Activated CD4-positive, alpha-beta memory T cell treated with anti-CD3 and anti-CD28 coated beads, Interleukin-2, amount 10 ng/mL, durations not matched to agents 7 days and 5 days (primary cell): ENCODE measurements around the gene EGLN1. TPM values are rescaled to one million over a fixed set of nuclear protein-coding genes. Genes with fewer than 3 reads are reported as not detected.

Experiments
- CTCF ChIA-PET: fragments of 350-600 bp; sonication (Branson Sonifier 250); formaldehyde crosslinking; loops from one replicate; lab custom pipeline; 2021; ENCODE audit warnings: antibody characterized with exemption, inconsistent platforms; lab: Charles Lee
- POLR2A ChIA-PET: fragments of 350-600 bp; sonication (Branson Sonifier 250); formaldehyde crosslinking; loops from one replicate; lab custom pipeline; 2021; ENCODE audit warnings: antibody characterized with exemption; lab: Charles Lee
- DNase-seq: peaks from one replicate; pipeline ENCODE4 v3.0.0-alpha.2; 2020
- H3K27ac Mint-ChIP-seq: one replicate; pipeline ENCODE4 v1.8.0; 2021; ENCODE audit warnings: mild to moderate bottlenecking, mixed read lengths
- H3K27me3 Mint-ChIP-seq: one replicate; pipeline ENCODE4 v1.8.0; 2021; ENCODE audit warnings: mixed read lengths
- H3K36me3 Mint-ChIP-seq: one replicate; pipeline ENCODE4 v1.8.0; 2021; ENCODE audit warnings: low read depth, mixed read lengths
- H3K4me1 Mint-ChIP-seq: one replicate; pipeline ENCODE4 v1.8.0; 2021; ENCODE audit warnings: mixed read lengths
- H3K4me3 Mint-ChIP-seq: one replicate; pipeline ENCODE4 v1.8.0; 2021; ENCODE audit warnings: mild to moderate bottlenecking, mixed read lengths
- H3K9me3 Mint-ChIP-seq: one replicate; pipeline ENCODE4 v1.8.0; 2021; ENCODE audit warnings: mixed read lengths
- total RNA-seq, 2 experiments: library from RNA; stranded (reverse); gene quantifications; one replicate each; pipeline ENCODE4 v1.2.3, GENCODE V29; 2021

Gene EGLN1
- total RNA-seq, 2 experiments from 2014 or later: 38.8 to 38.9 TPM

- no peak for DNase-seq
- no peak overlapping the region for H3K27ac Mint-ChIP-seq
- no peaks in the 10 kb centered on the region for H3K27me3 Mint-ChIP-seq
- peaks cover 2% of the 10 kb centered on the region for H3K4me1 Mint-ChIP-seq
- H3K4me3 Mint-ChIP-seq: no peak overlapping the region
- H3K36me3 Mint-ChIP-seq: peaks cover 29% of the 10 kb centered on the region
- POLR2A ChIA-PET: interaction anchor here (2.5 kb wide), 1 partner anchor 10 kb away, joined by 12 read pairs; the partner anchor contains the start of genes EXOC8 and SPRTN
- H3K9me3 Mint-ChIP-seq: no peaks in the 10 kb centered on the region
- CTCF ChIA-PET: interaction anchor here (1.0 kb wide), 1 partner anchor 11 kb away, joined by 4 read pairs; the partner anchor contains the start of genes EXOC8 and SPRTN
These were observed 73.6 kb downstream of the EGLN1 start for GRCh38 chr1:231348442-231348841.

- Mint-ChIP-seq H3K4me3 (no peak overlapping the region), H3K36me3 (peaks cover 29% of the 10 kb centered on the region), H3K27ac (no peak overlapping the region), H3K9me3 (no peaks in the 10 kb centered on the region), H3K4me1 (peaks cover 3% of the 10 kb centered on the region), H3K27me3 (no peaks in the 10 kb centered on the region)
- CTCF ChIA-PET: interaction anchor here (1.0 kb wide), 1 partner anchor 10 kb away, joined by 4 read pairs; the partner anchor contains the start of genes EXOC8 and SPRTN
- POLR2A ChIA-PET: interaction anchor here (2.5 kb wide), 1 partner anchor 9 kb away, joined by 12 read pairs; the partner anchor contains the start of genes EXOC8 and SPRTN
- DNase-seq: no peak
These were observed 74.1 kb downstream of the EGLN1 start for GRCh38 chr1:231347961-231348360.

- H3K27me3 Mint-ChIP-seq: peaks cover 2% of the 10 kb centered on the region
- CTCF ChIA-PET: interaction anchor here (0.7 to 1.7 kb wide), 3 partner anchors 25 to 258 kb away, joined by 3 to 6 read pairs (median 3); no protein-coding TSS in a partner anchor
- no peak for DNase-seq
- POLR2A ChIA-PET: interaction anchor here (6.5 kb wide), 1 partner anchor 79 kb away, joined by 64 read pairs; the partner anchor contains the start of gene EGLN1
- H3K4me3 Mint-ChIP-seq: no peak overlapping the region
- peaks cover 49% of the 10 kb centered on the region for H3K36me3 Mint-ChIP-seq
- H3K9me3 Mint-ChIP-seq: no peaks in the 10 kb centered on the region
- H3K4me1 Mint-ChIP-seq: peaks cover 40% of the 10 kb centered on the region
- H3K27ac Mint-ChIP-seq: no peak overlapping the region
These were observed 81.6 kb downstream of the EGLN1 start for GRCh38 chr1:231340328-231341013.

GRCh38 chr1:231338270-231339128, 83.6 kb downstream of the EGLN1 start, which contains the start of gene SPRTN:
SPRTN (plus strand) TSS chr1:231338293; CDS start chr1:231338384, 91 bp downstream.
- peak within 1 kb of the TSS; percentile 98 for H3K27ac Mint-ChIP-seq
- H3K36me3 Mint-ChIP-seq: peaks cover 58% of the 10 kb centered on the region
- no peak for DNase-seq
- ChIA-PET POLR2A (interaction anchor here (0.7 to 6.5 kb wide), 41 partner anchors 7 to 696 kb away, joined by 3 to 64 read pairs (median 4); partner anchors contain the start of genes ARV1, COG2, DISC1 and EGLN1), CTCF (interaction anchor here (0.7 to 2.8 kb wide), 24 partner anchors 8 to 418 kb away, joined by 3 to 19 read pairs (median 4); partner anchors contain the start of genes DISC1 and TSNAX)
- no peaks in the 10 kb centered on the region for H3K9me3 Mint-ChIP-seq
- H3K27me3 Mint-ChIP-seq: peaks cover 2% of the 10 kb centered on the region
- H3K4me1 Mint-ChIP-seq: peaks cover 56% of the 10 kb centered on the region
- peak within 1 kb of the TSS; percentile 97 for H3K4me3 Mint-ChIP-seq

GRCh38 chr1:231337472-231338269, 84.4 kb downstream of the EGLN1 start, which contains the start of gene EXOC8:
EXOC8 (minus strand) TSS chr1:231337852; CDS start chr1:231337745, 107 bp downstream.
- POLR2A ChIA-PET: interaction anchor here (0.7 to 6.5 kb wide), 43 partner anchors 8 to 695 kb away, joined by 3 to 64 read pairs (median 4); partner anchors contain the start of genes ARV1, COG2, DISC1 and EGLN1
- Mint-ChIP-seq H3K36me3 (peaks cover 58% of the 10 kb centered on the region), H3K27ac (peak within 1 kb of the TSS; percentile 98), H3K9me3 (no peaks in the 10 kb centered on the region), H3K4me3 (peak within 1 kb of the TSS; percentile 97), H3K4me1 (peaks cover 62% of the 10 kb centered on the region), H3K27me3 (peaks cover 2% of the 10 kb centered on the region)
- CTCF ChIA-PET: interaction anchor here (0.5 to 2.8 kb wide), 25 partner anchors 9 to 419 kb away, joined by 3 to 19 read pairs (median 4); partner anchors contain the start of genes DISC1 and TSNAX
- peak; percentile 98 for DNase-seq

GRCh38 chr1:231337043-231337471, 85.0 kb downstream of the EGLN1 start:
- Mint-ChIP-seq H3K36me3 (peaks cover 61% of the 10 kb centered on the region), H3K27ac (peak overlapping the region; percentile 98), H3K4me3 (peak overlapping the region; percentile 97), H3K4me1 (peaks cover 64% of the 10 kb centered on the region), H3K9me3 (no peaks in the 10 kb centered on the region), H3K27me3 (peaks cover 2% of the 10 kb centered on the region)
- ChIA-PET POLR2A (interaction anchor here (1.0 to 6.5 kb wide), 25 partner anchors 9 to 380 kb away, joined by 3 to 64 read pairs (median 4); partner anchors contain the start of genes ARV1, DISC1, EGLN1 and GNPAT), CTCF (interaction anchor here (0.5 to 2.8 kb wide), 14 partner anchors 12 to 419 kb away, joined by 3 to 19 read pairs (median 5); partner anchors contain the start of gene TSNAX)
- DNase-seq: no peak

GRCh38 chr1:231335663-231336602, 86.2 kb downstream of the EGLN1 start:
- H3K9me3 Mint-ChIP-seq: no peaks in the 10 kb centered on the region
- ChIA-PET POLR2A (interaction anchor here (1.4 to 6.5 kb wide), 5 partner anchors 11 to 270 kb away, joined by 3 to 64 read pairs (median 4); partner anchors contain the start of genes EGLN1 and GNPAT), CTCF (interaction anchor here (0.8 to 2.8 kb wide), 11 partner anchors 10 to 693 kb away, joined by 3 to 6 read pairs (median 4); partner anchors contain the start of gene COG2)
- peak overlapping the region; percentile 53 for H3K27ac Mint-ChIP-seq
- H3K36me3 Mint-ChIP-seq: peaks cover 65% of the 10 kb centered on the region
- DNase-seq: no peak
- H3K27me3 Mint-ChIP-seq: peaks cover 2% of the 10 kb centered on the region
- peak overlapping the region; percentile 97 for H3K4me3 Mint-ChIP-seq
- peaks cover 65% of the 10 kb centered on the region for H3K4me1 Mint-ChIP-seq

- H3K9me3 Mint-ChIP-seq: no peaks in the 10 kb centered on the region
- H3K36me3 Mint-ChIP-seq: peaks cover 60% of the 10 kb centered on the region
- peaks cover 59% of the 10 kb centered on the region for H3K4me1 Mint-ChIP-seq
- peak overlapping the region; percentile 52 for H3K4me3 Mint-ChIP-seq
- CTCF ChIA-PET: interaction anchor here (0.8 to 1.5 kb wide), 7 partner anchors 11 to 266 kb away, joined by 3 to 5 read pairs (median 4); no protein-coding TSS in a partner anchor
- POLR2A ChIA-PET: interaction anchor here (0.9 to 6.5 kb wide), 6 partner anchors 10 to 271 kb away, joined by 3 to 64 read pairs (median 4); partner anchors contain the start of genes EGLN1 and GNPAT
- peaks cover 2% of the 10 kb centered on the region for H3K27me3 Mint-ChIP-seq
- DNase-seq: no peak
- no peak overlapping the region for H3K27ac Mint-ChIP-seq
These were observed 87.1 kb downstream of the EGLN1 start for GRCh38 chr1:231334952-231335351.

- peaks cover 2% of the 10 kb centered on the region for H3K27me3 Mint-ChIP-seq
- no peak overlapping the region for H3K27ac Mint-ChIP-seq
- POLR2A ChIA-PET: interaction anchor here (0.9 to 1.0 kb wide), 2 partner anchors 92 to 195 kb away, joined by 3 to 4 read pairs; no protein-coding TSS in a partner anchor
- H3K36me3 Mint-ChIP-seq: peaks cover 57% of the 10 kb centered on the region
- DNase-seq: no peak
- H3K9me3 Mint-ChIP-seq: no peaks in the 10 kb centered on the region
- CTCF ChIA-PET: interaction anchor here (0.8 to 1.5 kb wide), 5 partner anchors 14 to 94 kb away, joined by 3 to 5 read pairs (median 3); no protein-coding TSS in a partner anchor
- H3K4me3 Mint-ChIP-seq: peak overlapping the region; percentile 52
- peaks cover 54% of the 10 kb centered on the region for H3K4me1 Mint-ChIP-seq
These were observed 87.9 kb downstream of the EGLN1 start for GRCh38 chr1:231334079-231334666.

GRCh38 chr1:231332761-231333160, 89.3 kb downstream of the EGLN1 start:
- H3K4me3 Mint-ChIP-seq: no peak overlapping the region
- POLR2A ChIA-PET: no interaction called here
- H3K4me1 Mint-ChIP-seq: peaks cover 52% of the 10 kb centered on the region
- CTCF ChIA-PET: interaction anchor here (0.7 kb wide), 1 partner anchor 34 kb away, joined by 3 read pairs; no protein-coding TSS in a partner anchor
- peaks cover 1% of the 10 kb centered on the region for H3K27me3 Mint-ChIP-seq
- H3K9me3 Mint-ChIP-seq: no peaks in the 10 kb centered on the region
- H3K36me3 Mint-ChIP-seq: peaks cover 50% of the 10 kb centered on the region
- no peak overlapping the region for H3K27ac Mint-ChIP-seq
- no peak for DNase-seq
